ENCODE results near the gene MIAT.

GRCh38 chr22:26612652-26613051 lies 44.7 kb upstream of the MIAT start:
- TF ChIP-seq POLR2A (IDR thresholded peaks at IDR 0.05; ENCODE audit: low read depth, low read length) = no peak
- no peak for TF ChIP-seq POLR2AphosphoS5 (IDR thresholded peaks at IDR 0.05; ENCODE audit: low read depth, low read length)

Data from GM12892 (cell line).